SK-N-SH (cell line): ENCODE measurements around the gene GRID2IP. TPM values are rescaled to one million over a fixed set of nuclear protein-coding genes. Genes with fewer than 3 reads are reported as not detected.

ENCODE experiments used
- CTCF ChIA-PET: fragments of 300-600, 350-600 bp; formaldehyde crosslinking; extraction: SDS; loops from one replicate; lab custom pipeline; 2021; lab: Yijun Ruan, JAX
- POLR2A ChIA-PET: fragments of 350-600 bp; sonication (Branson Sonifier 250); formaldehyde crosslinking; extraction: SDS; loops from one replicate; lab custom pipeline; 2020; ENCODE audit warnings: antibody characterized with exemption, inconsistent platforms; lab: Yijun Ruan, JAX
- DNase-seq: peaks from one replicate; pipeline ENCODE4 v3.0.0; 2012
- H2AFZ ChIP-seq: fragments of 200-600 bp; sonication (generic); 2 replicates; pipeline ENCODE4 v1.8.1; 2016; ENCODE audit warnings: antibody characterized with exemption, mild to moderate bottlenecking, low read depth
- H3F3A ChIP-seq: fragments of 200-600 bp; sonication (generic); replicated peaks from 2 replicates; pipeline ENCODE3; 2016; ENCODE audit warnings: antibody characterized with exemption, mild to moderate bottlenecking; ENCODE audit not compliant: insufficient read depth
- H3K27ac ChIP-seq, 2 experiments: fragments of 200-500 bp in 1 of 2; fragments of 200-600 bp in 1 of 2; sonication (Bioruptor generic) in 1 of 2; sonication (generic), shearing (Covaris generic) in 1 of 2; 2 replicates each; pipeline versions ENCODE4 v1.5.1 to v1.6.1; 2014 to 2016; ENCODE audit warnings: low read depth in 2 of 2, inconsistent platforms in 1 of 2, low read length in 1 of 2, mild to moderate bottlenecking in 1 of 2, mixed read lengths in 1 of 2
- H3K27me3 ChIP-seq: fragments of 200-600 bp; sonication (generic), shearing (Covaris generic); 2 replicates; pipeline ENCODE4 v1.6.1; 2016; ENCODE audit warnings: mixed run types; ENCODE audit not compliant: insufficient read depth
- H3K36me3 ChIP-seq, 2 experiments: fragments of 200-500 bp in 1 of 2; fragments of 200-600 bp in 1 of 2; sonication (Bioruptor generic) in 1 of 2; sonication (generic) in 1 of 2; replicated peaks in 1 of 2; 2 replicates each; pipeline versions ENCODE3 to v1.5.1; 2014 to 2016; ENCODE audit warnings: low read length in 1 of 2, mild to moderate bottlenecking in 1 of 2; ENCODE audit not compliant: insufficient read depth in 2 of 2, control insufficient read depth in 1 of 2
- H3K4me1 ChIP-seq, 2 experiments: fragments of 200-500 bp in 1 of 2; fragments of 200-600 bp in 1 of 2; sonication (Bioruptor generic) in 1 of 2; sonication (generic), shearing (Covaris generic) in 1 of 2; 2 replicates each; pipeline versions ENCODE4 v1.5.1 to v1.6.1; 2014 to 2016; ENCODE audit warnings: low read depth in 1 of 2, low read length in 1 of 2, mixed run types in 1 of 2; ENCODE audit not compliant: insufficient read depth in 2 of 2, control insufficient read depth in 1 of 2
- H3K4me2 ChIP-seq: fragments of 200-600 bp; sonication (generic), shearing (Covaris generic); 2 replicates; pipeline ENCODE4 v1.6.1; 2017; ENCODE audit warnings: mixed run types
- H3K4me3 ChIP-seq, 2 experiments: fragments of 200-500 bp in 1 of 2; fragments of 200-600 bp in 1 of 2; sonication (Bioruptor generic) in 1 of 2; sonication (generic), shearing (Covaris generic) in 1 of 2; 2 replicates each; pipeline versions ENCODE4 v1.5.1 to v1.8.1; 2014 to 2016; ENCODE audit warnings: low read depth in 2 of 2, inconsistent platforms in 1 of 2, low read length in 1 of 2, mild to moderate bottlenecking in 1 of 2, mixed read lengths in 1 of 2, moderate library complexity in 1 of 2
- H3K79me2 ChIP-seq: fragments of 200-600 bp; sonication (generic); 2 replicates; pipeline ENCODE4 v1.8.1; 2017; ENCODE audit warnings: mild to moderate bottlenecking; ENCODE audit not compliant: insufficient read depth
- H3K9ac ChIP-seq: fragments of 200-600 bp; sonication (generic); 2 replicates; pipeline ENCODE4 v1.6.1; 2017; ENCODE audit warnings: mixed run types
- H3K9me2 ChIP-seq: fragments of 200-600 bp; sonication (generic); 2 replicates; pipeline ENCODE4 v1.6.1; 2017; ENCODE audit warnings: mixed run types
- H3K9me3 ChIP-seq: fragments of 200-600 bp; sonication (generic); 2 replicates; pipeline ENCODE4 v1.6.1; 2017; ENCODE audit warnings: mixed run types, mild to moderate bottlenecking, moderate library complexity
- H4K20me1 ChIP-seq: fragments of 200-600 bp; sonication (generic); 2 replicates; pipeline ENCODE4 v1.6.1; 2017; ENCODE audit warnings: mild to moderate bottlenecking, mixed run types; ENCODE audit not compliant: insufficient read depth
- CHD2 ChIP-seq: fragments of 150-350 bp; IDR thresholded peaks from 2 replicates; pipeline ENCODE4 v1.6.1; 2018; ENCODE audit warnings: low read length; ENCODE audit not compliant: partially characterized antibody
- CTCF ChIP-seq: fragments of 200-600 bp; sonication (generic); IDR thresholded peaks from 2 replicates; pipeline ENCODE4 v1.6.1; 2017; ENCODE audit warnings: antibody characterized with exemption, mild to moderate bottlenecking, moderate library complexity
- FOSL2 ChIP-seq: IDR thresholded peaks from 2 replicates; pipeline ENCODE4 v1.4.0; 2012; ENCODE audit warnings: low read depth, mild to moderate bottlenecking, moderate library complexity, borderline replicate concordance
- FOXM1 ChIP-seq: IDR thresholded peaks from 2 replicates; pipeline ENCODE4 v1.4.0; 2012; ENCODE audit warnings: low read depth, mild to moderate bottlenecking
- GABPA ChIP-seq: IDR thresholded peaks from 2 replicates; pipeline ENCODE4 v1.4.0; 2012; ENCODE audit warnings: low read depth, mild to moderate bottlenecking
- IRF3 ChIP-seq: fragments of 150-350 bp; IDR thresholded peaks from 2 replicates; pipeline ENCODE4 v1.6.1; 2016; ENCODE audit warnings: mild to moderate bottlenecking, low read depth, low read length
- MAX ChIP-seq: IDR thresholded peaks from 2 replicates; pipeline ENCODE4 v1.4.0; 2012; ENCODE audit warnings: low read depth
- MEF2A ChIP-seq: IDR thresholded peaks from 2 replicates; pipeline ENCODE4 v1.4.0; 2012; ENCODE audit warnings: low read depth, borderline replicate concordance
- MXI1 ChIP-seq: IDR thresholded peaks from 2 replicates; pipeline ENCODE4 v1.6.1; 2012; ENCODE audit warnings: mild to moderate bottlenecking, low read depth, low read length, improper control_type of control experiment
- RAD21 ChIP-seq: IDR thresholded peaks from 2 replicates; pipeline ENCODE4 v1.6.1; 2012; ENCODE audit warnings: mild to moderate bottlenecking, low read length
- RXRA ChIP-seq: IDR thresholded peaks from 2 replicates; pipeline ENCODE4 v1.4.0; 2012; ENCODE audit warnings: low read depth, mild to moderate bottlenecking, borderline replicate concordance
- SIN3A ChIP-seq: IDR thresholded peaks from 2 replicates; pipeline ENCODE4 v1.6.1; 2012; ENCODE audit warnings: low read depth, mild to moderate bottlenecking, low read length, moderate library complexity, borderline replicate concordance
- SMC3 ChIP-seq: IDR thresholded peaks from 2 replicates; pipeline ENCODE4 v1.6.1; 2012; ENCODE audit warnings: low read depth, low read length, improper control_type of control experiment
- TAF1 ChIP-seq: IDR thresholded peaks from 2 replicates; pipeline ENCODE4 v1.6.1; 2012; ENCODE audit warnings: low read depth, mild to moderate bottlenecking, low read length, moderate library complexity, borderline replicate concordance
- TEAD4 ChIP-seq: IDR thresholded peaks from 2 replicates; pipeline ENCODE4 v1.4.0; 2012; ENCODE audit warnings: mild to moderate bottlenecking, borderline replicate concordance; ENCODE audit not compliant: insufficient read depth
- ZBTB33 ChIP-seq: IDR thresholded peaks from 2 replicates; pipeline ENCODE4 v1.4.0; 2012; ENCODE audit warnings: low read depth, borderline replicate concordance
- WGBS: methylation state at CpG from one replicate; pipeline ENCODE4 v1.1.6; 2017; ENCODE audit warnings: low lambda C conversion rate; 5-methylcytosine and 5-hydroxymethylcytosine counted together
- polyA plus RNA-seq, 3 experiments: library from polyadenylated mRNA; depleted of rRNA; stranded (reverse); fragments of >200 nt; gene quantifications; 2 replicates each; pipeline ENCODE4 v1.2.3, GENCODE V29; 2012

The GRID2IP gene
- polyA plus RNA-seq, 1 of the 3 experiments (the other 2 are of a cell fraction) = 0.03 TPM

DNA sequence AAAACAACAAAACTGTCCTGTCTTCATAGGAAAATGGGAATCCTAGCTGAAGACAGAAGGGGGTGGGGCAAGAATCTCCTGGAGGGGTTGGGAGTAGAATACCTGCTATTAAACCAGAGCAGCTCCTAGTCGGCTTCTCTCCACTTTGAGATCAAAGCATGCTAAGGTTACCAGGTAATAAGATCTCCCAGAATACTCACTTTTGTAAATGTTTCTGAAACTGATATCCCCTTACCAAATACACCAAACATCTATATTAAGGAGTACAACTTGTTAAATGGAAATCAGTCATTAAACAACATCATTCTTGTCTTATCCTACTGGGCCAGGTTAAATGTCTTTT is 74.0 kb downstream of the GRID2IP start:
- peaks cover 36 to 76% of the 10 kb centered on the region in 2 experiments for H3K36me3 ChIP-seq

More for the DNA sequence above, 74.0 kb downstream of the GRID2IP start:
- Histone ChIP-seq H3K27me3 (no peaks in the 10 kb centered on the region), H3K27ac (no peak overlapping the region), H3K4me2 (no peak overlapping the region), H4K20me1 (peaks cover 100% of the 10 kb centered on the region), H3K9me2 (no peaks in the 10 kb centered on the region), H3K9ac (no peak overlapping the region), H3K9me3 (no peaks in the 10 kb centered on the region), H2AFZ (no peak overlapping the region), H3F3A (peaks cover 7% of the 10 kb centered on the region), H3K4me1 (peaks cover under 1 to 12% of the 10 kb centered on the region in 2 experiments), H3K79me2 (peaks cover 100% of the 10 kb centered on the region), H3K4me3 (no peak overlapping the region)
- DNase-seq = no peak
- POLR2A ChIA-PET = no interaction called here
- TF ChIP-seq FOSL2 (no peak), SIN3A (no peak), SMC3 (no peak), ZBTB33 (no peak), IRF3 (no peak), FOXM1 (no peak), RXRA (no peak), CHD2 (no peak), MXI1 (no peak), CTCF (no peak), MEF2A (no peak), MAX (no peak), GABPA (no peak), RAD21 (no peak), TAF1 (no peak), TEAD4 (no peak)
- CTCF ChIA-PET = no interaction called here
- whole genome bisulfite sequencing = 77% methylated on average over 1 of the region's 1 CpG
